ENCODE measurements around the gene NCOA1.
"Not testable (repeated sequence)": the region's sequence is repeated elsewhere in the genome, so short reads cannot be mapped to it uniquely, and the experiment has no call there.

The NCOA1 gene

GRCh38 chr2:24756789-24757188, 265.7 kb downstream of the NCOA1 start:
- DNase-seq: no peak

- no peak for DNase-seq
Measured at GRCh38 chr2:24761866-24762265, 270.8 kb downstream of the NCOA1 start.

- no peak for DNase-seq
Measured at GRCh38 chr2:24762518-24762917, 271.5 kb downstream of the NCOA1 start.

- no peak for DNase-seq
Measured at GRCh38 chr2:24763843-24764242, 272.8 kb downstream of the NCOA1 start.

DNA sequence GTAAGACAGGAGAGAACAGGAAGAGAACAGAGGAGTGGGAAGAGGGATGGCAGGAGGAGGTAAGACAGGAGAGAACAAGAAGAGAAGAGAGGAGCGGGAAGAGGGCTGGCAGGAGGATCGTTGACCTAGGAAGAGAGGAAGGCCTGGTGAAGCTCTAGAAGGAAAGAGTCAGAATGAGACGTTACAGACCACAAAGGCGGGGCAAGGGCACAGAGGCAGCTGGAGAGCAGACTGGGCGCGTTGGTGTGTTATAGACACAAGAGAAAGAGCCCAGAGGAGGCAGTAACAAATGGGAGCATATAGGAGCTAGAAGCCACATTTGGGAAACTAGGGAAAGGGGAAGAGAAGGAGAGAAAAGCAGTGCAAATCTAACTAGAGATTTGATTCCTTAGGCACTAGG, 275.6 kb downstream of the NCOA1 start:
- peak in 1 of 2 donors; percentile 7 for DNase-seq

DNA sequence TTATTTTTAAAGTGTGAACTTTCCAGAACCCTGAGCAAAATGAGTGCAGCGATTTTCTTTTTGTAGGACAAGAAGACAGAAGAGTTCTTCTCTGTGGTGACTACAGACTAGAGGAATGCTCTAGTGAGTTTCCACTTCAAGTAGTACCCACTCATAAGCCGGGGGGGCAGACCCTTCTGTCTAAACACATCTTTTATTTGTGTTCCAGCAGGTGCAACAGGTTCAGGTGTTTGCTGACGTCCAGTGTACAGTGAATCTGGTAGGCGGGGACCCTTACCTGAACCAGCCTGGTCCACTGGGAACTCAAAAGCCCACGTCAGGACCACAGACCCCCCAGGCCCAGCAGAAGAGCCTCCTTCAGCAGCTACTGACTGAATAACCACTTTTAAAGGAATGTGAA, 277.0 kb downstream of the NCOA1 start:
- DNase-seq: no peak

GRCh38 chr2:24768601-24769000, 277.5 kb downstream of the NCOA1 start:
- DNase-seq: no peak

GRCh38 chr2:24771061-24771460, 280.0 kb downstream of the NCOA1 start:
- no peak for DNase-seq

- DNase-seq: no peak
Measured at GRCh38 chr2:24771764-24772586, 280.9 kb downstream of the NCOA1 start.

DNA sequence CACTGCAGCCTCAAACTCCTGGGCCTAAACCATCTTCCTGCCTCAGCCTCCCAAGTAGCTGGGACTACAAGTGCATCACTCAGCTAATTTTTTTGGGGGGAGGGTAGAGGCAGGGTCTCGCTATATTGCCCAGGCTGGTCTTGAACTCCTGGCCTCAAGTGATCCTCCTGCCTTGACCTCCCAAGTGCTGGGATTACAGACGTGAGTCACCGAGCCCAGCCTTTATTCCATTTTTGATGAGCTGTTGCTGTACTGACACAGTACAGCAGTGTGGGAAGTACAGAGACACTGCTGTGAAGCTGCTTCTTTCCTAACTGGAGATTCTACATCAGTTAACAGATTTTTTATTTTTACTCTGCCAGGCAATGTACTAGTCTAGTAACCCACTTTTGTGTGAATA, 283.3 kb downstream of the NCOA1 start:
- DNase-seq: no peak

DNA sequence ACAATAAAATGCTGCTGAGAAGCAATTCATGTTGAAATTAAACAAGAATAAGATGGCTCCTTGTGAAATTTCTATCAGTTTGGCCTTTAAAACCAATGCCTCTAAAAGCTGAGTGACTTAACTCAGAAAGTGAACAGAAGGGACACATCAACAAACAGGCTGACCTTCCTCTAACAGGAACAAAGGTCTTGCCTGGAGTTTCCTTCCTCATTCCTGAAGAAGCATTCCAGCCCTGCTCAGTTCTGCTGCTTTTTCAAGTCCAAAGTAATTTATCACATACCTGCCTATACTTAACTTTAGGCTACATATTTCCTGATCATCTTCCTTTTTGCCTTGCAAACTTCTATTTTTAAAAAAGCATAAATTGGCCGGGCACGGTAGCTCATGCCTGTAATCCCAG, 288.1 kb downstream of the NCOA1 start:
- DNase-seq: no peak

- no peak for DNase-seq
Measured at GRCh38 chr2:24783641-24784040, 292.6 kb downstream of the NCOA1 start.

GRCh38 chr2:24785671-24786321, 294.7 kb downstream of the NCOA1 start:
- DNase-seq: no peak

DNA sequence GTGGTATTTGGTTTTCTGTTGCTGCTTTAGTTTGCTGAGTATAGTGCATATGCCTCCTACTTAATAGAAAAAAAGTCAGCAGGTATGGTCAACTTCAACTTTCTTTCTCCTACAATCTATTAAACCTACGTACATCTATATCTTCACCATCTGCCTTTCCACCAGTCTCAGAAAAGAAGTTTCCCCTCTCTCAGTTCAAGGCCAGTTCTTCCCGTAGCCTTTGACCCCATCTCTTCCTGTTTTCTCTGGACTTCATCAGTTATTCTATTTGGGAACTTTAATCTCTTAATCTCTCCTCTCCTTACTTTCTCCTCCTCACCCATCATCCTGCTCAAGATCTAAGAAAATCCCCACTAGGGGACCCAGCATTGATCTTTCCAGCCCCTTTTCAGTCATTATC, 296.5 kb downstream of the NCOA1 start:
- no peak for DNase-seq

GRCh38 chr2:24788816-24789215, 297.8 kb downstream of the NCOA1 start:
- no peak for DNase-seq

GRCh38 chr2:24791452-24791851, 300.4 kb downstream of the NCOA1 start:
- no peak for DNase-seq

DNA sequence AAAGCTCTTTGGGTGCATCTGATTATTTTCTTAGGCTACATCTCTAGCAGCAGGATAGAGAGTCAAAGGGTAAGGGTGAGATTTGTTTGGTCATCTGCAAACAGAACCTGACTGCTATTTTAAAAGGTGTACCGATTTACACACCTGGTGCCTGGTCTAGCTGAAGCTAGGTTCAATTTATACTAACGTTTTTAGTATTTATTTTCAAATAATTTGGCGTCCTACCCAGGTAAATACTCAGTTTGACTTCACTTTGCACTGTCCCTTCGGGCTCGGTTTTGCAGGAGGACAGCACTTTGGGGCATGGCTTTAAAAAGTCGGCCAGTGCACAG, 301.5 kb downstream of the NCOA1 start:
- DNase-seq: no peak

DNA sequence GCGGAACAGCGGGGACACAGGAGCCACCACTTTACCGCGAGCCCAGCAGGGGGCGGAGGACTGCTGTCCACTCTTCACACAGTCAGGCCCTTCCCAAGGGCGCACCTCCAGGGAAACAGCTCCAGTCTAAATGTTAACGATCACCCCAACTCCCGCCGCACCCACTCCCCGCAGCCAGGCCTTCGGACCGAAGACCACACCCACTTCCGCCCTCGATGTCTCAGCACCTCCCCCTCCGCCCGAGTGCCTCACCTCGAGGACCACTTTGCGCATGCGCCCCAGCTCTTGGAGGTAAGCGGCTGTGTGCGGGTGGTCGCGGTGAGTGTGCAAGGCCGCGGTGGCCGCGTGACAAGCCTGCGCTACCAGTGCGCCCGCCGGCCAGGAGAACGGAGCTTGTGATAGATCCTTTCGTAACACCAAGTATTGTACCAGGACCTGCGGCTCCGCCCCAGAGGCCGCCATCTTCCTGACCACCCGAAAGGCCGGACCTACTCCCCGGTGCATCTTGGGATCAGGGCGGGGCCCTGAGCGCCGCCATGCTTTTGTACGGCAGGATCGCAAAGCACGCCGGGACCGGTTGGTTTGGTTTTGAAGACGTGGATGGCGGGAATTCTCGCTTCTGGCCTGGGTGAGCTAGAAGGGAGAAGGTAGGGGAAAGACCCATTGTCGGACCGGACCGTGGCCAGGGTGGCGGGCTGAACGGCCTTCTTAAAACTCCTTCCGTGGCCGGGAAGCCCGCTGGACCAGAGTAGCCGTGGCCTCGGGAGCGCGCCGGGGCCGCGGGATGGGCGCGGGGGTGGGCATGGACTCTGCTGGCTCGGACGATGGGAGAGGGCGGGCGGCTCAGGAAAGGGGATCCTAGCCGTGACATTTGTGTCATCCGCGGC, 302.1 kb downstream of the NCOA1 start, which contains the start of the genes CENPO and PTRHD1:
TSS of gene CENPO (plus strand) at position 552 of the 887 bp plus-strand sequence. CDS start 495 bp downstream, outside the sequence.
TSS of gene PTRHD1 (minus strand) at position 518 of the 887 bp plus-strand sequence. CDS start at position 504, 14 bp downstream.
- peak; percentile 94 to 96 for DNase-seq

DNA sequence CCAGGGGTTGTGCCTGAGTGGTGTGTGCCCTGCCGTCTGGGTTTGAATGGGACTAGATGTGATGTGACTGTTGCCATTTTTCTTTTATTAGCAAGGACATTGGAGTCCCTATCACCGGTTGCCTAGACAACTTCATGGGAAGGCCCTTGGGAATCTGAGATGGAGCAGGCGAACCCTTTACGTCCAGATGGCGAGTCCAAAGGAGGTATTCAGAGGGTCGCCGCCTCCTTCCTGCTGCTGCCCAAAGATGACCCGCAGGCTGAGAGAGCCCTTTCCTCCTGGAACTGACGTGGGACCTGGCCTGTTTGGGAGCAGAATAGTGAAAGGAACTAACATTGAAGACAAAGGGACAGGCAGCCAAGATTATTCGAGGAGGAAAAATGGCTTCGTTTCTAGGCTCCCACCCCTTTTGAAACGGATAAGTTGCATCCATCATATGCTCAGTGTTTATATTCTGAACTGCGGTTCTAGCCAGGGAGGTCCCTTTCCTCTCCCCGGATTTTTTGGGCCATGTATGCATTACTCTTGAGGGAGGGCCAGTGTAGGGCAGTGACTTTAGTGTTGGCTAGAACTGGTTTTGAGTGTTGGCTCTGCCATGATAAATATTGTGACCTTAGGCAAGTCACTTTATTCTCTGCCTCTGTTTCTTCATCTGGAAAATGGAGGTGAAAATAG, 302.8 kb downstream of the NCOA1 start:
- DNase-seq: peak; percentile 17 to 25

- DNase-seq: no peak
Measured at GRCh38 chr2:24797644-24798043, 306.6 kb downstream of the NCOA1 start.

DNA sequence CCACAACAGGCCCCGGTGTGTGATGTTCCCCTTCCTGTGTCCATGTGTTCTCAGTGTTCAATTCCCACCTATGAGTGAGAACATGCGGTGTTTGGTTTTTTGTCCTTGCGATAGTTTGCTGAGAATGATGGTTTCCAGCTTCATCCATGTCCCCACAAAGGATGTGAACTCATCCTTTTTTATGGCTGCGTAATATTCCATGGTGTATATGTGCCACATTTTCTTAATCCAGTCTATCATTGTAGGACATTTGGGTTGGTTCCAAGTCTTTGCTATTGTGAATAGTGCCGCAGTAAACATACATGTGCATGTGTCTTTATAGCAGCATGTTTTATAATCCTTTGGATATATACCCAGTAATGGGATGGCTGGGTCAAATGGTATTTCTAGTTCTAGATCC, 309.4 kb downstream of the NCOA1 start:
- not testable (repeated sequence) for DNase-seq

GRCh38 chr2:24805811-24806660, 315.0 kb downstream of the NCOA1 start:
- not testable (repeated sequence) for DNase-seq
